HG02588 (cell line): ENCODE data around the gene ZNF101.

Source experiments
- ATAC-seq: cut with Tn5 transposase; IDR thresholded peaks from one replicate; pipeline ENCODE4 v1.9.1; 2021; ENCODE audit warnings: mild to moderate bottlenecking, moderate library complexity; ENCODE audit not compliant: unreplicated experiment

The ZNF101 gene

DNA sequence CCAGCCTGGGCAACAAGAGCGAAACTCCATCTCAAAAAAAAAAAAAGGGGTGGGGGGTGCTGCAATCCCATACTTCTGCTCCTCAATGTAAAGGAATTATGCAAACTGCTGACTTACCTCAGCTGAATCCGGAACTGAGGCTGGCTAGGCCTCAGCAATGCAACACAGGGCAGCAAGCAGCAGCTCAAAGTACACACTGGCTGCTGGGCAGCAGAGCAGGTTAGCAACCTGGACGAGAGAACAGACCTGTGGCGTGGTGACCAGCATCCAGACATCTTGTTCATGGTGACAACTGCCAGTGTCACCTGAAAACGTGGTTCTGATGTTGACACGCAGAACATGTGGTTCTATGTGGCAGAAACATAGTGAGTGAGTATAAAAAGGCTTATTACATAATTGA lies 36.2 kb downstream of the ZNF101 start:
- no peak for ATAC-seq

DNA sequence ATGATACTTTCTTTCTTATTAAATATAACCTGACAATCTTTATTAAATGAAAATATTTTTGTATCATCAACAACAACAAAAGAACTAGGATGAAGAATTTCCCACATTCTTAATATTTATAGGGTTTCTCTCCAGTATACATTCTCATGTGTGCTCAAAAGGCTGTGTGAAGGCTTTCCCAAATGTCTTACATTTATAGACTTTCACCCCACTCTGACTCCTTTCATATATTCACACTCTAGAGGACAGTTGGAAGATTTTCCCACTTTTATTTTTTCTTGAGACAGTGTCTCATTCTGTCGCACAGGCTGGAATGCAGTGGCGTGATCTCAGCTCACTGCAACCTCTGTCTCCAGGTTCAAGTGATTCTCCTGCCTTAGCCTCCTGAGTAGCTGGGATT lies 41.9 kb downstream of the ZNF101 start:
- ATAC-seq: no peak

DNA sequence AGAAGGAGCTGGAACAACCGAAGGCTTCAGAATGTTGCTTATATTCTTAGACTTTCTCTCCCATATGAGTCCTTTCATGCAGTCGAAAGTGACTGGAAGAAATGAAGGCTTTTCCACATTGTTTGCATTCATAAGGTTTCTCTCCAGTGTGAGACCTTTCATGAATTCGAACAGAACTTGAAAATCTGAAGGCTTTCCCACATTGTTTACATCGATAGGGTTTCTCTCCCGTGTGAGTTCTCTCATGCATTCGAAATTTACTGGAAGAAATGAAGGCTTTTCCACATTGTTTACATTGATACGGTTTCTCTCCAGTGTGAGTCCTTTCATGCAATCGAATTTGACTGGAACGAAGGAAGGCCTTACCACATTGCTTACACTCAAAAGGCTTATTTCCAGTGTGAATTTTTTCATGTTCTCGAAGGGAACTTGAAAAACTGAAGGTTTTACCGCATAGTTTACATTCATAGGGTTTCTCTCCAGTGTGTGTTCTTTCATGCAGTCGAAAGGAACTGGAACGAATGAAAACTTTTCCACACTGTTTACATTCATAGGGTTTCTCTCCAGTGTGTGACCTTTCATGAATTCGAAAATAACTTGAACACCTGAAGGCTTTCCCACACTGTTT lies 42.8 kb downstream of the ZNF101 start:
- ATAC-seq: no peak

DNA sequence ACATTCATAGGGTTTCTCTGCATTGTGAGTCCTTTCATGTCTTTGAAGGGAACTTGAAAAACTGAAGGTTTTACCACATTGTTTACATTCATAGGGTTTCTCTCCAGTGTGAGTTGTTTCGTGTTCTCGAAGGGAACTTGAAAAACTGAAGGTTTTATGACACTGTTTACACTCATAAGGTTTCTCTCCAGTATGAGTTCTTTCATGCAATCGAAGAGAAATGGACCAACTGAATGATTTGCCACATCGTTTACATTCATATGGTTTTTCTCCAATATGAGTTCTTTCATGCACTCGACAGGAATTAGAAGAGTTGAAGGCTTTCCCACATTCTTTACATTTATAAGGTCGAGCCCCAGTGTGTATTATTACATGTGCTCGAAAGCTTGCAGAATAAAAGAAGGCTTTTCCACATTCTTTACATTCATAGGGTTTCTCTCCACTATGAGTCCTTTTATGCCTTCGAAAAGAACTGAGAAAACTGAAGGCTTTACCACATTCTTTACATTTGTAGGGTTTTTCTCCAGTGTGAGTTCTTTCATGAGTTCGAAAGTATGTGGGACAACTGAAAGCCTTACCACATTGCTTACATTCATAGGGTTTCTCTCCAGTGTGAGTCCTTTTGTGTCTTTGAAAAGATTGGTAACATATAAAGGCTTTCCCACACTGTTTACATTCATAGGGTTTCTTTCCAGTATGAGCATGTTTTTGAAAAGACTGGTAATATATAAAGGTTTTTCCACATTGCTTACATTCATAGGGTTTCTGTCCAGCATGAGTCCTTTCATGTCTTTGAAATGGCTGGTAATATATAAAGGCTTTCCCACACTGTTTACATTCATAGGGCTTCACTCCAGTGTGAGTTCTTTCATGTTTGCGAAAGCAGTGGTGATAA lies 43.5 kb downstream of the ZNF101 start:
- no peak for ATAC-seq

DNA sequence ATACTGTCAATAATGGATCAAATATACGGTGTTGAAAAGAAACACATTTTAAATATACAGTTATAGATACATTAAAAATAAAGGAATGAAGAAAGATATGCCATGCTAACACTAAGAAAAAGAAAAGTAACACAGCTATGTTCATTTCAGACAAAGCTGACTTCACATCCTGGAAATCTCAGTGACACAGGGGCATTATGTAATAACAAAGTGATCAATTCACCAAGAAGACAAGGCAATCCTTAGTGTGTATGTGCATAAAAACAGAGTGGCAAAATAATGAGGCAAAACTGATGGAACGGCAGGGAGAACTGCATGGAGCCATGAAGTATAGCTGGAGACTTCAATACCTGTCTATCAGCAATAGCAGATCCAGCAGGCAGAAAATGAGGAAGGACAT lies 51.2 kb downstream of the ZNF101 start:
- no peak for ATAC-seq

DNA sequence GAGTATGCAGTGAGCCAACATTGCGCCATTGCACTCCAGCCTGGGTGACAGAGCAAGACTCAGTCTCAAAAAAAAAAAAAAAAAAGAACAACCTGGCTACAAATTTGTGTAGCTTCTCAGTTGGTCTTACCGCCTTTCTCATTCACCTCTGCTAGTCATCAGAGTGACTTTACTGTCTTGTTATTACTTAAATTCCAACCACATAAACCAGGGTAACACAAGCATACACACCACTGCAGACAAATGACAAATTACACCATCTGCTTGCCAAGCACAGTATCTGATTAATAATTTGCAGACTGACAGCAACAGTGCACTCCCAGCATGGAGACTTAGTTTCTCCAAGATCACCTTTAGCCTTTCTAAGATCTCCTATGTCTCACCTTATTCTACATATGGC lies 53.3 kb downstream of the ZNF101 start:
- no peak for ATAC-seq

DNA sequence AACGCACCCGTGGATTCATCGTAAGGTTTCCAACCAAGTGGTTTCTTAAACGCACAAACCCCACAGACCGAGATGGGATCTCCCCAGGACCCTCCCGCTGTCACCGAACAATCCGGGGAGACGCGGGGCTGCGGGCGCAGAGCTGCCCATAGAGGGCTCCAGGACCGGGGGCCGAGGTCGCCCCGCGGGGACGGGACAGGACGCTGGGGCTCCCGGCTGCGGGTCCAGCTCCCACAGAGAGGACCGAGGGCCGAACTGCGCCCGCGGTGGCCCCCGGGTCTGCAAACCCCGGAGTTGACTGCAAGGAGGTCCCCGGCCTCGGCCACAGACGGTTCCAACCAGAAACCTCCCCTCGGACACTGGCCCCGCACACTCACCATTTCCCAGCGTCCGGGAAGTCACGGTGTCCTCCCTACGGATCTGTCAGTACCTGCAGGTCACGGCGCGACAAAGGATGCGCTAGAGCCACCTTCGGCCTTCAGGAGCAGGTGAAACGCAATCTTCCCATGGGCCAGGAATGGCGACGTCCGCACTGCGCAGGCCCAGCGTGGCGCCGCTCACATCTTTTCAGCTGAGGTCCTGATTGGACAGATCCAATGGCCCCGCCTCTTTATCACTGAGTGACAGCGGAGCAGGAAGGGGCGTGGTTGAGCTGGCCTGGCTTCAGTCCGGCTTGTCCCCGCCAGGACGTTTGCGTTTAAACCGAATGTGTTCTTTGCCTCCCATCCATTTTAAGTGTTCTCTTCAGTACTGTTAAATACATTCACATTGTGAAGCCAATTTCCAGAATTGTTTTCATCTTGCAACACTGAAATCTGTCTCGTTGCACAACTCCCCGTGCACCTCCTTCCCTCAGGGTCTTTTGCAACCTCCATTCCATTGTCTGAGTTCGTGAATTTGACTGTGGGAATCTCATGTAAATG lies 64.2 kb downstream of the ZNF101 start, which contains the start of gene ZNF14:
ZNF14 (minus strand) TSS at position 534 of the 923 bp plus-strand sequence; CDS start at position 380, 154 bp downstream.
- ATAC-seq: peak; percentile 97
